HepG2 (cell line): Measurements from ENCODE around the gene MRPL30. TPM values are rescaled to one million over a fixed set of nuclear protein-coding genes. Genes with fewer than 3 reads are reported as not detected.
A peak's percentile ranks its signal among the peaks of the same experiment; 100 is the strongest.

Experiments used
- CREB3 ChIP-seq: sonication (generic); formaldehyde crosslinking; IDR thresholded peaks from 2 replicates; pipeline ENCODE4 v1.5.0; 2020; ENCODE audit warnings: missing genetic modification reagents
- ELF4 ChIP-seq: sonication (generic); formaldehyde crosslinking; IDR thresholded peaks from 2 replicates; pipeline ENCODE4 v1.5.0; 2020; ENCODE audit warnings: missing genetic modification reagents, mild to moderate bottlenecking, moderate library complexity, borderline replicate concordance
- IKZF5 ChIP-seq: IDR thresholded peaks from 2 replicates; pipeline ENCODE4 v1.6.1; 2018; ENCODE audit warnings: missing genetic modification reagents, mild to moderate bottlenecking, missing compliant biosample characterization
- NR2C2 ChIP-seq: sonication (generic); formaldehyde crosslinking; IDR thresholded peaks from 2 replicates; pipeline ENCODE4 v1.4.0; 2020; ENCODE audit warnings: missing genetic modification reagents, mild to moderate bottlenecking, moderate library complexity, borderline replicate concordance
- ZBTB42 ChIP-seq: sonication (generic); formaldehyde crosslinking; IDR thresholded peaks from 2 replicates; pipeline ENCODE4 v1.5.0; 2020; ENCODE audit warnings: mild to moderate bottlenecking, missing genetic modification reagents
- ZNF484 ChIP-seq: sonication (generic); formaldehyde crosslinking; IDR thresholded peaks from 2 replicates; pipeline ENCODE4 v1.5.1; 2020; ENCODE audit warnings: mild to moderate bottlenecking, low read depth, missing genetic modification reagents, borderline replicate concordance
- ZNF614 ChIP-seq: IDR thresholded peaks from 2 replicates; pipeline ENCODE4 v1.6.1; 2018; ENCODE audit warnings: missing biosample characterization, missing genetic modification reagents, inconsistent platforms, borderline replicate concordance
- ZNF616 ChIP-seq: sonication (generic); formaldehyde crosslinking; IDR thresholded peaks from 2 replicates; pipeline ENCODE4 v1.5.0; 2020; ENCODE audit warnings: low read depth, mild to moderate bottlenecking, missing genetic modification reagents
- ZNF709 ChIP-seq: sonication (generic); formaldehyde crosslinking; IDR thresholded peaks from 2 replicates; pipeline ENCODE4 v1.5.0; 2020; ENCODE audit warnings: mild to moderate bottlenecking, missing genetic modification reagents
- ZNF766 ChIP-seq: sonication (generic); formaldehyde crosslinking; IDR thresholded peaks from 2 replicates; pipeline ENCODE4 v1.5.0; 2020; ENCODE audit warnings: missing genetic modification reagents, borderline replicate concordance
- polyA plus RNA-seq, 8 experiments: library from polyadenylated mRNA; depleted of rRNA in 3 of 8; stranded (reverse) in 7 of 8; unstranded in 1 of 8; fragments of >200 nt; fragmentation: Illumina TruSeq in 4 of 8; extraction: Trizol in 4 of 8; gene quantifications; 2 replicates each; pipeline versions ENCODE4 v1.2.1 to v1.2.3, GENCODE V29; 2011 to 2016; ENCODE audit warnings: low read depth in 4 of 8, missing spikeins in 1 of 8, mixed read lengths in 1 of 8; ENCODE audit not compliant: insufficient read depth in 1 of 8
- total RNA-seq, 5 experiments: library from RNA; depleted of rRNA; stranded (reverse); fragments of >200 nt; fragmentation: Illumina TruSeq; extraction: Trizol; gene quantifications; 2 replicates each; pipeline ENCODE4 v1.2.3, GENCODE V29; 2016; ENCODE audit warnings: low read depth in 1 of 5
- TF ChIP-seq, protein P1 (sequence below): sonication (generic); formaldehyde crosslinking; IDR thresholded peaks from 2 replicates; pipeline ENCODE4 v1.5.1; 2020; ENCODE audit warnings: mild to moderate bottlenecking, missing genetic modification reagents
- TF ChIP-seq, protein P2 (sequence below): sonication (generic); formaldehyde crosslinking; IDR thresholded peaks from 2 replicates; pipeline ENCODE4 v1.4.0; 2020; ENCODE audit warnings: mild to moderate bottlenecking, low read depth, missing genetic modification reagents
- TF ChIP-seq, protein P3 (sequence below): sonication (generic); formaldehyde crosslinking; IDR thresholded peaks from 2 replicates; pipeline ENCODE4 v1.4.0; 2020; ENCODE audit warnings: mild to moderate bottlenecking, missing genetic modification reagents
- TF ChIP-seq, protein P4 (sequence below): fragments of 450-650 bp; IDR thresholded peaks from 2 replicates; pipeline ENCODE4 v1.6.1; 2017

MRPL30 gene
- total and polyA plus RNA-seq, 2 of the 13 experiments (the other 11 are each of a cell fraction or from before 2014, with no cell fraction given): 30.2 to 75.3 TPM

- TF ChIP-seq IKZF5 (CRISPR knock-in tag) (peak; percentile 84), CREB3 (CRISPR knock-in tag) (peak; percentile 73; the same call in 1 of the 2 replicates), ELF4 (CRISPR knock-in tag) (no peak), ZNF484 (CRISPR knock-in tag) (no peak; the same call in 1 of the 2 replicates), ZBTB42 (CRISPR knock-in tag) (no peak), ZNF614 (CRISPR knock-in tag) (peak; percentile 76), ZNF709 (no peak; the same call in 1 of the 2 replicates), ZNF766 (peak; percentile 56), ZNF616 (CRISPR knock-in tag) (peak; percentile 52; the same call in 1 of the 2 replicates), NR2C2 (CRISPR knock-in tag) (peak; percentile 87)
- TF ChIP-seq, protein P1, sequence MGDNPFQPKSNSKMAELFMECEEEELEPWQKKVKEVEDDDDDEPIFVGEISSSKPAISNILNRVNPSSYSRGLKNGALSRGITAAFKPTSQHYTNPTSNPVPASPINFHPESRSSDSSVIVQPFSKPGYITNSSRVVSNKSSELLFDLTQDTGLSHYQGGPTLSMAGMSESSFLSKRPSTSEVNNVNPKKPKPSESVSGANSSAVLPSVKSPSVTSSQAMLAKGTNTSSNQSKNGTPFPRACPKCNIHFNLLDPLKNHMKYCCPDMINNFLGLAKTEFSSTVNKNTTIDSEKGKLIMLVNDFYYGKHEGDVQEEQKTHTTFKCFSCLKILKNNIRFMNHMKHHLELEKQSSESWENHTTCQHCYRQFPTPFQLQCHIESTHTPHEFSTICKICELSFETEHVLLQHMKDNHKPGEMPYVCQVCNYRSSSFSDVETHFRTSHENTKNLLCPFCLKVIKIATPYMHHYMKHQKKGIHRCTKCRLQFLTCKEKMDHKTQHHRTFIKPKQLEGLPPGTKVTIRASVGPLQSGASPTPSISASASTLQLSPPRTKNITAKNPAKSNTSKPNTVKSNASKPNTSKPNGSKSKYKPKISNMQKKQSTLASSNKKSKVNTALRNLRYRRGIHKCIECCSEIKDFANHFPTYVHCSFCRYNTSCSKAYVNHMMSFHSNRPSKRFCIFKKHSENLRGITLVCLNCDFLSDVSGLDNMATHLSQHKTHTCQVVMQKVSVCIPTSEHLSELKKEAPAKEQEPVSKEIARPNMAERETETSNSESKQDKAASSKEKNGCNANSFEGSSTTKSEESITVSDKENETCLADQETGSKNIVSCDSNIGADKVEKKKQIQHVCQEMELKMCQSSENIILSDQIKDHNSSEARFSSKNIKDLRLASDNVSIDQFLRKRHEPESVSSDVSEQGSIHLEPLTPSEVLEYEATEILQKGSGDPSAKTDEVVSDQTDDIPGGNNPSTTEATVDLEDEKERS (CRISPR knock-in tag): peak; percentile 45
- TF ChIP-seq, protein P2, sequence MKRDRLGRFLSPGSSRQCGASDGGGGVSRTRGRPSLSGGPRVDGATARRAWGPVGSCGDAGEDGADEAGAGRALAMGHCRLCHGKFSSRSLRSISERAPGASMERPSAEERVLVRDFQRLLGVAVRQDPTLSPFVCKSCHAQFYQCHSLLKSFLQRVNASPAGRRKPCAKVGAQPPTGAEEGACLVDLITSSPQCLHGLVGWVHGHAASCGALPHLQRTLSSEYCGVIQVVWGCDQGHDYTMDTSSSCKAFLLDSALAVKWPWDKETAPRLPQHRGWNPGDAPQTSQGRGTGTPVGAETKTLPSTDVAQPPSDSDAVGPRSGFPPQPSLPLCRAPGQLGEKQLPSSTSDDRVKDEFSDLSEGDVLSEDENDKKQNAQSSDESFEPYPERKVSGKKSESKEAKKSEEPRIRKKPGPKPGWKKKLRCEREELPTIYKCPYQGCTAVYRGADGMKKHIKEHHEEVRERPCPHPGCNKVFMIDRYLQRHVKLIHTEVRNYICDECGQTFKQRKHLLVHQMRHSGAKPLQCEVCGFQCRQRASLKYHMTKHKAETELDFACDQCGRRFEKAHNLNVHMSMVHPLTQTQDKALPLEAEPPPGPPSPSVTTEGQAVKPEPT: no peak; the same call in 1 of the 2 replicates
- TF ChIP-seq, protein P3, sequence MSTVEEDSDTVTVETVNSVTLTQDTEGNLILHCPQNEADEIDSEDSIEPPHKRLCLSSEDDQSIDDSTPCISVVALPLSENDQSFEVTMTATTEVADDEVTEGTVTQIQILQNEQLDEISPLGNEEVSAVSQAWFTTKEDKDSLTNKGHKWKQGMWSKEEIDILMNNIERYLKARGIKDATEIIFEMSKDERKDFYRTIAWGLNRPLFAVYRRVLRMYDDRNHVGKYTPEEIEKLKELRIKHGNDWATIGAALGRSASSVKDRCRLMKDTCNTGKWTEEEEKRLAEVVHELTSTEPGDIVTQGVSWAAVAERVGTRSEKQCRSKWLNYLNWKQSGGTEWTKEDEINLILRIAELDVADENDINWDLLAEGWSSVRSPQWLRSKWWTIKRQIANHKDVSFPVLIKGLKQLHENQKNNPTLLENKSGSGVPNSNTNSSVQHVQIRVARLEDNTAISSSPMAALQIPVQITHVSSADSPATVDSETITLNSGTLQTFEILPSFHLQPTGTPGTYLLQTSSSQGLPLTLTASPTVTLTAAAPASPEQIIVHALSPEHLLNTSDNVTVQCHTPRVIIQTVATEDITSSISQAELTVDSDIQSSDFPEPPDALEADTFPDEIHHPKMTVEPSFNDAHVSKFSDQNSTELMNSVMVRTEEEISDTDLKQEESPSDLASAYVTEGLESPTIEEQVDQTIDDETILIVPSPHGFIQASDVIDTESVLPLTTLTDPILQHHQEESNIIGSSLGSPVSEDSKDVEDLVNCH (CRISPR knock-in tag): no peak
- TF ChIP-seq, protein P4, sequence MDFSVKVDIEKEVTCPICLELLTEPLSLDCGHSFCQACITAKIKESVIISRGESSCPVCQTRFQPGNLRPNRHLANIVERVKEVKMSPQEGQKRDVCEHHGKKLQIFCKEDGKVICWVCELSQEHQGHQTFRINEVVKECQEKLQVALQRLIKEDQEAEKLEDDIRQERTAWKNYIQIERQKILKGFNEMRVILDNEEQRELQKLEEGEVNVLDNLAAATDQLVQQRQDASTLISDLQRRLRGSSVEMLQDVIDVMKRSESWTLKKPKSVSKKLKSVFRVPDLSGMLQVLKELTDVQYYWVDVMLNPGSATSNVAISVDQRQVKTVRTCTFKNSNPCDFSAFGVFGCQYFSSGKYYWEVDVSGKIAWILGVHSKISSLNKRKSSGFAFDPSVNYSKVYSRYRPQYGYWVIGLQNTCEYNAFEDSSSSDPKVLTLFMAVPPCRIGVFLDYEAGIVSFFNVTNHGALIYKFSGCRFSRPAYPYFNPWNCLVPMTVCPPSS: no peak
These were observed 39.6 kb upstream of the MRPL30 start, which contains the start of gene C2orf15 (continued) for GRCh38 chr2:99141110-99142108.
